Dendritic cell treated with granulocyte-macrophage colony-stimulating factor and Interleukin-4, amounts not matched to agents 40 ng/mL and 50 ng/mL, for 4 days (primary cell): ENCODE measurements around the gene SZT2.
A peak's percentile ranks its signal among the peaks of the same experiment; 100 is the strongest.
"Not testable (repeated sequence)": the region's sequence is repeated elsewhere in the genome, so short reads cannot be mapped to it uniquely, and the experiment has no call there.

Source experiments
- H3K27ac Mint-ChIP-seq: one replicate; pipeline ENCODE4 v1.8.0; 2022; ENCODE audit warnings: mild to moderate bottlenecking, mixed read lengths
- H3K27me3 Mint-ChIP-seq: one replicate; pipeline ENCODE4 v1.8.0; 2022; ENCODE audit warnings: mild to moderate bottlenecking, mixed read lengths
- H3K36me3 Mint-ChIP-seq: one replicate; pipeline ENCODE4 v1.8.0; 2022; ENCODE audit warnings: low read depth, mixed read lengths
- H3K4me1 Mint-ChIP-seq: one replicate; pipeline ENCODE4 v1.8.0; 2022; ENCODE audit warnings: low read depth, mixed read lengths
- H3K4me3 Mint-ChIP-seq: one replicate; pipeline ENCODE4 v1.8.0; 2022; ENCODE audit warnings: mild to moderate bottlenecking, moderate library complexity, mixed read lengths
- H3K9me3 Mint-ChIP-seq: one replicate; pipeline ENCODE4 v1.8.0; 2022; ENCODE audit warnings: mixed read lengths
- intact Hi-C: fragments of 100-400 bp; cut with micrococcal nuclease; formaldehyde crosslinking; loops from one replicate; pipeline ENCODE4 v1.15.0; 2022

SZT2 gene

GRCh38 chr1:43386676-43387075 lies 3.0 kb upstream of the SZT2 start:
- peaks cover 74% of the 10 kb centered on the region for H3K4me1 Mint-ChIP-seq
- H3K36me3 Mint-ChIP-seq, result peaks cover 74% of the 10 kb centered on the region

GRCh38 chr1:43387976-43388599 lies 1.6 kb upstream of the SZT2 start:
- no peaks in the 10 kb centered on the region for H3K9me3 Mint-ChIP-seq
- H3K36me3 Mint-ChIP-seq, result peaks cover 71% of the 10 kb centered on the region
- intact Hi-C loops, result no loop called here
- no peaks in the 10 kb centered on the region for H3K27me3 Mint-ChIP-seq
- H3K27ac Mint-ChIP-seq, result peak overlapping the region; percentile 92
- peak overlapping the region; percentile 99 for H3K4me3 Mint-ChIP-seq
- H3K4me1 Mint-ChIP-seq, result peaks cover 65% of the 10 kb centered on the region

More at GRCh38 chr1:43386676-43387075, 3.0 kb upstream of the SZT2 start:
- Mint-ChIP-seq H3K9me3 (no peaks in the 10 kb centered on the region), H3K4me3 (no peak overlapping the region), H3K27ac (no peak overlapping the region), H3K27me3 (no peaks in the 10 kb centered on the region)
- intact Hi-C loops, result no loop called here

DNA sequence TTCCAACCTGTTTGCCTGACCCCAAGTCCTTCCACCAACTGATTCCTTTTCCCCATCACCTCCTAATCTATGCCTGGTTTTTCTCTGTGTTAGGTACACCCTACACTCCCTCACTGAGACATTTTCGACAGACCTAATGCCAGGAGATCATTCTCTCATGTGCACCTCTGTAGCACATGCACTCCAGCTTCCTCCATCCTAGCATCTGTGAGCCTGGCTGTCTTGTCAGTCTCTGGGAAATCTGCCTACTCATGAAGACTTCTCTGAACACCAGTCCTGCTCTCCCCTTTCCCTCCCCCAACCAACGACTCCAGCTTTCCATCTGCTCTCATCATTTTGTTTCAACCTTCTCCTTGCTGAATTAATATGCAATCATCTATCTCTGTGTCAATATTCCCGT lies 1.1 kb upstream of the SZT2 start:
- Mint-ChIP-seq H3K36me3 (peaks cover 71% of the 10 kb centered on the region), H3K4me3 (peak overlapping the region; percentile 99), H3K27ac (peak overlapping the region; percentile 92), H3K4me1 (peaks cover 65% of the 10 kb centered on the region), H3K27me3 (no peaks in the 10 kb centered on the region), H3K9me3 (no peaks in the 10 kb centered on the region)
- intact Hi-C loops, result loop anchor here (1.0 kb wide), 1 partner anchor 30 kb away; the partner anchor contains the start of gene CDC20

GRCh38 chr1:43392702-43393101 lies 3.0 kb downstream of the SZT2 start:
- Mint-ChIP-seq H3K4me1 (peaks cover 40% of the 10 kb centered on the region), H3K36me3 (peaks cover 68% of the 10 kb centered on the region), H3K27me3 (no peaks in the 10 kb centered on the region), H3K9me3 (no peaks in the 10 kb centered on the region), H3K4me3 (no peak overlapping the region), H3K27ac (no peak overlapping the region)
- intact Hi-C loops, result no loop called here

DNA sequence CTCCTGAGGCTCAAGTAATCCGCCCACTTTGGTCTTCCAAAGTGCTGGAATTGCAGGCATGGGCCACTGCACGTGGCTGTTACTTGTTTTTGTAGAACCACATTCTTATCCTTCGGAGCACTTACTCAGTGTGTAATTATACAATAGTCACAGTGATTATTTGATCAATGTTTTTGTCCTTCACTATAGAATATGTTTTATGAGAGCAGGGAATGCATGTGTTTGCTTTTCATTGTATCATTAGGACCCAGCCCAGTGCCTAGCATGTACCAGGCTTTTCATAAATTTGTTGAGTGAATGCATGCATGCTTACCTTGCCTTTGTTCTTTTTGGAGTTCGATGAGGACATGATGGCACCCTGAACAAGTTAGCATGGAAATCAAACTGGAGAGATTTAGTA lies 5.8 kb downstream of the SZT2 start:
- intact Hi-C loops, result no loop called here
- Mint-ChIP-seq H3K27ac (no peak overlapping the region), H3K27me3 (no peaks in the 10 kb centered on the region), H3K4me3 (no peak overlapping the region), H3K4me1 (peaks cover 27% of the 10 kb centered on the region), H3K9me3 (no peaks in the 10 kb centered on the region), H3K36me3 (peaks cover 54% of the 10 kb centered on the region)

- peaks cover 24% of the 10 kb centered on the region for H3K4me1 Mint-ChIP-seq
- peaks cover 55% of the 10 kb centered on the region for H3K36me3 Mint-ChIP-seq
- no peaks in the 10 kb centered on the region for H3K27me3 Mint-ChIP-seq
- no peaks in the 10 kb centered on the region for H3K9me3 Mint-ChIP-seq
- intact Hi-C loops, result no loop called here
- no peak overlapping the region for H3K4me3 Mint-ChIP-seq
- no peak overlapping the region for H3K27ac Mint-ChIP-seq
These were observed 6.4 kb downstream of the SZT2 start for GRCh38 chr1:43396059-43396458.

DNA sequence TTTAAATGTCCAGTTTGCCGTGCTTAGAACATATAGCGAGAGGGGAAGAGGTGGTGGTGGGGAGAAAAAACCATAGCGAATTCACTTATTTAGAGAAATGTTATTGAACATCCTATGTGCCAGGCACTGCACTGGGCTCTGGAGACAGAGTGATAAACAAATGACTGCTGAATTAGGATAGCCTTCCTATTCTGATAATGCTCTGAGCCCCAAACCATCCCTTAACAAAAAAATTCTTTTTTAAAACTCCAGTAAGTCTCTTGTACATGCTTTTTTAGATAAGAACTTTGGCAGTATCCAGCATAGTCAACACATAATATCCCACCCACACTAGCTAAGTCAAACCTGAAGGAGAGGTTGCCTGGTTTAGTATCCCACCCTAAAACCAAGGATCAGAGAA lies 8.5 kb downstream of the SZT2 start:
- Mint-ChIP-seq H3K4me3 (no peak overlapping the region), H3K36me3 (peaks cover 65% of the 10 kb centered on the region), H3K27ac (no peak overlapping the region), H3K4me1 (peaks cover 28% of the 10 kb centered on the region), H3K27me3 (no peaks in the 10 kb centered on the region), H3K9me3 (no peaks in the 10 kb centered on the region)
- intact Hi-C loops, result no loop called here

DNA sequence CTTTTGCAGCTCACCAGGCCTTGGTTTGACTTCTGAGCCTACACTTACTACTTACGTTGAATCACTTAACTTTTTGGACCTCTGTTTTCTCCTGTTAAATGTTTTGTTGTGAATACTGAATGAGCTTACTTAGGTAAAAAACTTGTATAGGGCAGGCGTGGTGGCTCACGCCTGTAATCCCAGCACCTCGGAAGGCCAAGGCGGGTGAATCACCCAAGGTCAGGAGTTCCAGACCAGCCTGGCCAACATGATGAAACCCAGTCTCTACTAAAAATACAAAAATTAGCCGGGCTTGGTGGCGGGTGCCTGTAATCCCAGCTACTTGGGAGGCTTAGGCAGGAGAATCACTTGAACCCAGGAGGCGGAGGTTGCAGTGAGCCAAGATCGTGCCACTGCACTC lies 10.7 kb downstream of the SZT2 start:
- intact Hi-C loops, H3K27ac Mint-ChIP-seq, H3K9me3 Mint-ChIP-seq, H3K27me3 Mint-ChIP-seq, H3K4me3 Mint-ChIP-seq: not testable (repeated sequence)
- H3K4me1 Mint-ChIP-seq, result peaks cover 25% of the 10 kb centered on the region
- peaks cover 65% of the 10 kb centered on the region for H3K36me3 Mint-ChIP-seq

GRCh38 chr1:43402089-43402865 lies 12.6 kb downstream of the SZT2 start:
- H3K36me3 Mint-ChIP-seq, result peaks cover 65% of the 10 kb centered on the region
- intact Hi-C loops, result no loop called here
- no peak overlapping the region for H3K4me3 Mint-ChIP-seq

GRCh38 chr1:43404353-43404752 lies 14.7 kb downstream of the SZT2 start:
- peaks cover 82% of the 10 kb centered on the region for H3K36me3 Mint-ChIP-seq
- no peaks in the 10 kb centered on the region for H3K27me3 Mint-ChIP-seq
- no peak overlapping the region for H3K4me3 Mint-ChIP-seq
- H3K9me3 Mint-ChIP-seq, result no peaks in the 10 kb centered on the region
- no peak overlapping the region for H3K27ac Mint-ChIP-seq
- intact Hi-C loops, result no loop called here
- H3K4me1 Mint-ChIP-seq, result peaks cover 16% of the 10 kb centered on the region

More at GRCh38 chr1:43402089-43402865, 12.6 kb downstream of the SZT2 start:
- peaks cover 25% of the 10 kb centered on the region for H3K4me1 Mint-ChIP-seq
- H3K27ac Mint-ChIP-seq, result no peak overlapping the region
- H3K9me3 Mint-ChIP-seq, result no peaks in the 10 kb centered on the region
- no peaks in the 10 kb centered on the region for H3K27me3 Mint-ChIP-seq

- Mint-ChIP-seq H3K36me3 (peaks cover 87% of the 10 kb centered on the region), H3K9me3 (no peaks in the 10 kb centered on the region), H3K27me3 (no peaks in the 10 kb centered on the region), H3K4me1 (peaks cover 16% of the 10 kb centered on the region), H3K27ac (no peak overlapping the region), H3K4me3 (no peak overlapping the region)
- intact Hi-C loops, result no loop called here
These were observed 15.6 kb downstream of the SZT2 start for GRCh38 chr1:43405219-43405875.

- Mint-ChIP-seq H3K4me3 (no peak overlapping the region), H3K4me1 (peaks cover 16% of the 10 kb centered on the region), H3K36me3 (peaks cover 88% of the 10 kb centered on the region), H3K9me3 (no peaks in the 10 kb centered on the region), H3K27ac (no peak overlapping the region), H3K27me3 (no peaks in the 10 kb centered on the region)
- intact Hi-C loops, result no loop called here
These were observed 16.2 kb downstream of the SZT2 start for GRCh38 chr1:43405876-43406234.

GRCh38 chr1:43410571-43410970 lies 20.9 kb downstream of the SZT2 start:
- Mint-ChIP-seq H3K4me3 (no peak overlapping the region), H3K27me3 (no peaks in the 10 kb centered on the region), H3K36me3 (peaks cover 78% of the 10 kb centered on the region), H3K27ac (no peak overlapping the region), H3K4me1 (peaks cover 5% of the 10 kb centered on the region), H3K9me3 (no peaks in the 10 kb centered on the region)
- intact Hi-C loops, result no loop called here

GRCh38 chr1:43413426-43413825 lies 23.7 kb downstream of the SZT2 start:
- H3K36me3 Mint-ChIP-seq, result peaks cover 54% of the 10 kb centered on the region
- intact Hi-C loops, result not testable (repeated sequence)

More at GRCh38 chr1:43413426-43413825, 23.7 kb downstream of the SZT2 start:
- H3K27me3 Mint-ChIP-seq, H3K4me3 Mint-ChIP-seq, H3K9me3 Mint-ChIP-seq, H3K27ac Mint-ChIP-seq, H3K4me1 Mint-ChIP-seq: not testable (repeated sequence)
